ENCODE results near the gene CMTM5.

DNA sequence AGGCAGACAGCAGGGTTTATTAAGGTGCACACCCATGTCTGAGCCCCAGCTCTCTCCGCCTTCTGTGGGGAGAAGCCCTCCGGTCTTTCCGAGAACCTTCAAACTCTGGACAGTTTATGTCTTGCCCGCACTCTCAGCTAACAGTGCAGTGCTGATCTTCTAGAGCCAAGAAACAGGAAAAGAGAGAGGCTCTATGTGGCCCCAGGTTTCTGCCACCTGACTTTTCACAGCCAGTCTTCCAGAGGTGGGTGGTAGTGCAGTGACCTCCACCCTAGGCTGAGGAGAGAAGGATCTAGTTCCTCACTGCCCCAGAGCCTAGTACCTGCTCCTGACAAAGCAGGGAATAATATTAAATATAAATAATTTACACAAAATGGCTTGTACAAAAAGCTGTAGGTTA is 20.2 kb upstream of the CMTM5 start:
- TF ChIP-seq, protein P1, sequence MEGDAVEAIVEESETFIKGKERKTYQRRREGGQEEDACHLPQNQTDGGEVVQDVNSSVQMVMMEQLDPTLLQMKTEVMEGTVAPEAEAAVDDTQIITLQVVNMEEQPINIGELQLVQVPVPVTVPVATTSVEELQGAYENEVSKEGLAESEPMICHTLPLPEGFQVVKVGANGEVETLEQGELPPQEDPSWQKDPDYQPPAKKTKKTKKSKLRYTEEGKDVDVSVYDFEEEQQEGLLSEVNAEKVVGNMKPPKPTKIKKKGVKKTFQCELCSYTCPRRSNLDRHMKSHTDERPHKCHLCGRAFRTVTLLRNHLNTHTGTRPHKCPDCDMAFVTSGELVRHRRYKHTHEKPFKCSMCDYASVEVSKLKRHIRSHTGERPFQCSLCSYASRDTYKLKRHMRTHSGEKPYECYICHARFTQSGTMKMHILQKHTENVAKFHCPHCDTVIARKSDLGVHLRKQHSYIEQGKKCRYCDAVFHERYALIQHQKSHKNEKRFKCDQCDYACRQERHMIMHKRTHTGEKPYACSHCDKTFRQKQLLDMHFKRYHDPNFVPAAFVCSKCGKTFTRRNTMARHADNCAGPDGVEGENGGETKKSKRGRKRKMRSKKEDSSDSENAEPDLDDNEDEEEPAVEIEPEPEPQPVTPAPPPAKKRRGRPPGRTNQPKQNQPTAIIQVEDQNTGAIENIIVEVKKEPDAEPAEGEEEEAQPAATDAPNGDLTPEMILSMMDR (conservative IDR thresholded peaks at IDR 0.05; ENCODE audit: low read length): no peak
- no peak for TF ChIP-seq EZH2phosphoT487 (IDR thresholded peaks at IDR 0.05; ENCODE audit: borderline replicate concordance)

All from Loucy (cell line).